GM18868 (cell line): ENCODE results near the gene ZNF438.

Experiments used
- ATAC-seq: cut with Tn5 transposase; IDR thresholded peaks from one replicate; pipeline ENCODE4 v1.9.1; 2021; ENCODE audit warnings: mild to moderate bottlenecking, moderate library complexity; ENCODE audit not compliant: unreplicated experiment

Gene ZNF438

GRCh38 chr10:31017534-31018355 lies 13.9 kb downstream of the ZNF438 start:
- no peak for ATAC-seq

- ATAC-seq, result no peak
Observed at GRCh38 chr10:31014161-31014875, 17.3 kb downstream of the ZNF438 start.

DNA sequence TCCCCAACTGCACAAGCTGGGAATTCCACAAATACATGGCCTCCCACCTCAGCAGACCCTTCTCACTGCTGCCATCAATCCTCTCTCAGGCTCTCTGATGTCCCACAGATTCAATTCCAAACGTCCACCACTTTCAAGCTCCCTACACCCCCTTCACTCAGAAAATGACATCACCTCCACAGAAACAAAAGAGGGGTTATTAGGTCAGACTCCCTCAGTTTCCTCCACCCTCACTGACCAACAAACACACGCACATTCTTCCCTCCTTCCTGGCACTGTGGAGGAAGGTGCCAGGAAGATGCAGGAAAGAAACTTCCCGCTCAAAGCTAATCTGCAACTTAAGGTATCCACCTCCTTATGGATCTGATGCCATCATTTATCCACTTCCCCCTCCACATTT lies 18.3 kb downstream of the ZNF438 start:
- ATAC-seq, result no peak

DNA sequence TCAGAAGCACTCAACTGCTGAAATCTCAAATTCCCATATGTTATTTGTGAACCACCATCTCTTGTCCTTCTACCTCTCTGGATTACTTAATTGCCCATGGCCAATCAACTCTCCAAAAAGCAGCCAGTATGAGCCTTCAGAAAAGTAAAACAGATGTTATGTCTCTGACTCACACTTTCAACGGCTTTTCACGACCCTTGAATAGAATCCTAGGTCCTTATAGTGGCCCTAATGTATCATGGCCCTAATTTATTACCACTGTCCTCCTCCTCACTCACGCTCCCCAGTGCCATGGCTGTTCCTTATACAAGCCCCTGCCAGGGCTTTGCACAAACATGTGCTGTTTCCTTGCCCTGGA lies 20.0 kb downstream of the ZNF438 start:
- no peak for ATAC-seq

DNA sequence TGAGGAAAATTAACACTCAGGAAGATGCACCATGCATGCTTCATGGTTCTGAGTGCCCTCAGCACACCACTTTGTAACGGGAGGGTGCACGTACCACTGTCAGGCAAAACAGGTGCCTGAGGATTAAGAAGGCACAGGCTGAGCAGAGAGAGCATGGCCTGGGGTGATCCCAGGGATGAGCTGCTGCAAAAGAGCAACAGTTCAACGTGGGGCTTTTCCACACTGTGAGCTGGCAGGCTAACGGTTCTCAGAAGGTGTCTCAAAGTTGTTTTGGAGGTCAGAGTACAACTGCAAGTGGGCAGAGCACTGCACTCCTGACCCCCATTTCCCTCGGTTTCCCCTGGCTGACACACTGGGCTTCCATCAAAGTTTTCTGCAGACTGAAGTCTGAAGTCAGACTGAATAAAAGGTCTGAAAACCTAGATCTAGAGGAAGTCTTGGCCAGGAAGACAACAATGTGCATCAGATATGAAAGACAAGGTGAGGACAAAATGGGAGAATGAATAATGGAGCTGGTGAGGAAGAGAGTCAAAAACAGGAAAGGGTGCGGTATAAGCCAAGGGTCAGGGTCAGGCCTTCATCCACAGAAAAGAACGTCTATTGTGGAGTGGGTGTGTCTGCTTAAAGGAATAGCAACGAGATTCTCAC lies 20.5 kb downstream of the ZNF438 start:
- ATAC-seq, result no peak

GRCh38 chr10:31010062-31010461 lies 21.6 kb downstream of the ZNF438 start:
- ATAC-seq, result no peak

DNA sequence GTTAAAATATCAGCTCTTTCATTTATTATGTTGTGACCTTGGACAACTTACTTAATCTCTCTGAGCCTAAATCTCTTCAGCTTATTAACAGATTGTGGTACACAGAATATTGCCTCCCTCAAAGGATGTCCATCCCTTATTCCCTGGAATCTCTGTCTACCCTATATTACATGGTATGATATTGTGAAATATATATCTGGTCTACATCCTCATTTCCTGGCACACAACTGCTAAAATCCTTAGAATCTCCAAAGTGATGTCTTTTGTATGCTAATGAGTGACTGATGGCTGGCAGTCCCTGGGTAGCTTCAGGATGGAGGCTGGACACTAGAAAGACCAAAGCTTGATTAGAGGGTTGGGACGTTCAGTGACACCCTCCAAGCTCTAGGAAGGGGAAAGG lies 25.8 kb downstream of the ZNF438 start:
- ATAC-seq, result no peak

DNA sequence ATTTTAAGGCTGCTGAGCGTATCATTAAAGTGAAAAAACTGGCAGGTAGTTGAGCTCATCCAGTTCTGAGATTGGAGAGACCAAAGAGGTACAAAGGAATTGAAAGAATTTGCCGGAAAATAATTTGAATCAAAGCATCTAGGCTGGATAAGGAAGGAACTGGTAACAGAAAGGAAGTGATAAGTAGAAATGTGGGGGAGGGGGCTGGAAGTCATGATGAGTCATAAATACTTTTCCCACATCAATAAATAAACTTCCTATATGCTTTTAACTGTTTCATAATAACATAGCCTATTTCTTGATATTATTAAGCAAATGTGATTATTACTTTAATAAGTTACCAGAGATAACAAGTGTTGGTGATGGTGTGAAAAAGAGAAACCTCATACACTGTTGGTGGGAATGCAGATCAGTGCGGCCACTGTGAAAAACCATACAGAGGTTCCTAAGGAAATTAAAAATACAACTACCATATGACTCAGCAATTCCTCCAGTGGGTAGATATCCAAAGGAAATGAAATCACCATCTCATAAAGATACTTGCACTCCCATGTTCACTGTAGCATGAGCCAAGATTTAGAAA lies 27.0 kb downstream of the ZNF438 start:
- no peak for ATAC-seq

DNA sequence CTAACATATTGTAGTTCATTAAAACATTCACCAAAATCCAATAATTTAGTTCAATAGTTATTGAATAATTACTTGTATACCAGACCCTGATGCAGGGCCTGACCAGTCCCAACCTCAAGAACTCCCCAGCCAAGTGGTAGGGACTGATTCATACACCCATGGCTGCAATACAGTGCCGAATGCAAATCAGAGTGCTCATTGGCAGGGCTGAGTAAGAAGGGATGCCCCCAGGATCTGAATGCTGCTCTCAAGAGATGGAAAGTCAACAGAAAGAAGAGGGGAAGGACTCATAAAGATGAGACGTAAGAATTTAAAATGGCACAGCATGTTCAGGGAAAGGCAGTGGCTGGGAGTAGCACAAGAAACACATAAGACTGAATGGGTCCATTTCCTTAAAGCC lies 29.9 kb downstream of the ZNF438 start:
- no peak for ATAC-seq

DNA sequence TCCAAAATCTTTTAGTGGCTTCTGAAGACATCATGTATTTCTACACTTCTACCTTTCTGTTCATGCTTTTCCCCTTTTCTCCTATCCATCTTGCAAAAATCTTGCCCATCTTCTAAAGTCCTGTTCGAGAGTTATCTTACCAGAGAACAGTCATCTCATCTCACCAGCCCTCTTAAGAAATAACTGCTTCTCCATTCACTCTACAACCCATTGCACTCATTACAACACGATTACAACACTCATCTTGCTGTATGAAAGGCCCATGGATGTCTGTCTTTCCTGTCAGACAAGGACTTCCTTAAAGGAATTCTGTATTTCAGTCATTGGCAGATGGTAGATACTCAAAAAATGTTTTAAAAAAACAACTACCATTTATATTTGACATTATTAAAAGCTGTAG lies 30.8 kb downstream of the ZNF438 start:
- ATAC-seq, result no peak

DNA sequence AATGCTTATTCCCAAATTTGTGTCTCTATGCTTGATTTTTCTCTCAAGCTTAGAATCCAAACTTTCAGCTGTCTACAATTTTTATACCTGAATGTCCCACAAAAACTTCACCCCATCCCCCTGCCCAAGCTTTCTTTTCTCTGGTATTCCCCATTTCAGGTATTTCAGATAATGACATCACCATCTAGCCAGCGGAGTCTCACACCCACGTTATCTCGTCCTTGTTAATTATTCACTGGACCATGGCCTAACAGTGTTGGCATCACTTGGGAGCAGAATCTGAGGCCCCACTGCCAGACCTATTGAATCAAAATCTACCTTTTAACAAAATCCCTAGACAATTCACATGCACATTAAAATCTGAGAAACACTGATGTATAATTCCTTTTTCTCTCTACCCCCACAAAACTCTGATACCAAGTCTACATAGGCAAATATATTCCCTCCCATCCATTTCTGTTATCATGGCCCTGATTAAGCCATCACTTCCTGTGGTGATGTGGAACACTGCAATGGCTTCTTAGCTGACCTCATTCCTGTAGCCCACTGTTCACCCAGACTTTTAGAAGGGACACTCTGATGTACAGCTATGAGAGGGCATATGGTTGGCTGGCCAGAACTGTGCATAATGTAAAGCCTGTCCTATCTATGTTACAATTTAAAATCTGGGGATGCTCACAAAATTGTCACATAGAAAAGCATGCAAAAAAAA lies 31.4 kb downstream of the ZNF438 start:
- ATAC-seq, result no peak

- no peak for ATAC-seq
Observed at GRCh38 chr10:30999070-30999712, 32.5 kb downstream of the ZNF438 start.

DNA sequence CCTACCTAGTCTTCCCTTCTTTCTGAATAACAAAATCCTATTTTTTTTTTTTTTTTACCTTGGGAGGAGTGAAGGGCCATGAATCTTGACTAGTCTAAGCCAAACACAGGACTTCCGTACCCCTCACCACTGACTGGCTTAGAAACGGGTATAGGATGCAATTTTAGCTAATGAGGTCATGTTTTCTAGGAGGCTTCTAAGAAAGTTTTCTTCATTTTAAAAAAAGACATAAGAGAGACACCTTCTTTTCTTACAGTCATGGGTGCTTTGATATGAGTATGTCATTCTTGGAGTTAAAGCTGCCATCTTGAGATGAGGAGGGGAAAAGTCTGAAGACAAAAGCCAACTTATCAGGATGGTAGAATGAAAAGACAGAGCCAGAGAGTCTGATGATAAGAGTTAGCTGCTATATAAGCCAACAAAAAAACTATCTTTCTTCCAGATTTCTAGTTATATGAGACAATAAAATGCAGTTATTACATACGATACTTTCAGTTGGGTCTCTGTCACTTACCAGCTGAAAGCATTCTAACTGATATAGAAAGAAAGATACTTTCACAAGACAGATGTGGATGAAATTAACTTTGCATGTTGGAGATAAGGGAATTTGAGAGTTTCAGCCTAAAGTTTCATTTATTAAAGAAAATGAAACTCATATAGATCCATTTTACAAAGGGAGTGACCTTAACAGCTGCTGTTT lies 34.0 kb downstream of the ZNF438 start:
- no peak for ATAC-seq

DNA sequence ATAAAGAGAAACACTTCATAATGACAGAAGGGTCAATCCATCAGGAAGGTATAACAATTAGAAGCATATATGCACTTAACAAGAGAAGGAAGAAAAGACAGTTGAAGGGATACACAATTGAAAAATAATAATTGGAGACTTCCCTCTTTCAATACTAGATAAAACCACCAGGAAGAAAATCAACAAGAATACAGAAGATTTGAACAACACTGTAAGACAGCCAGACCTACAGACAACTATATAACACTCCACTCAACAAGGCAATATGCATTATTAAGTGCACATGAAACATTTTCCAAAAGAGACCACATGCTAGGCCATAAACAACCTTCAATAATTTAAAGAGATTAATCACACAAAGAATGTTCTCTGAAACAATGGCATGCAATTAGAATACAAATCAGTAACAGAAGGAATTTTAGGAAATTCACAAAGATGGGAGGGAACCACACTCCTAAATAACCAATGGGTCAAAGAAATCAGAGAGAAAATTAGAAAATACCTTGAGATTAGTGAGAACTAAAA lies 35.1 kb downstream of the ZNF438 start:
- no peak for ATAC-seq

- ATAC-seq, result no peak
Observed at GRCh38 chr10:30995081-30995770, 36.4 kb downstream of the ZNF438 start.

- ATAC-seq, result no peak
Observed at GRCh38 chr10:30993155-30993554, 38.5 kb downstream of the ZNF438 start.

DNA sequence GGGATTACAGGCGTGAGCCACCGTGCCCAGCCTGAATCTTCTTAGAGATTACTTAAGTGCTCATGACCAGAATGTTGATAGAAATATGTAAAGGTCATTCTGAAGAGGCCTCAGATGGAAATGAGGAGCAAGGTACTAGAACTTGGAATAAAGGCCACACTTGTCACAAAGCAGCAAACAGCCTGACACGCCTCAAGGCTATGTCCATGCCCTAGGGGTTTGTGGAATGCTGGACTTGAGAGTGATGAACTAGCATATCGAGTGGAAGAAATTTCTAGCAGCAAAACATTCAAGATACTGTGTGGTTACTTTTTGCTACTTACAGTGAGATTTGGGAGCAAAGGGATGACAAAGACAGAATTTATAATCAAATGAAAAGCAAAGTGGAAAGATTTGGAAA lies 39.0 kb downstream of the ZNF438 start:
- no peak for ATAC-seq

GRCh38 chr10:30991647-30992011 lies 40.0 kb downstream of the ZNF438 start:
- no peak for ATAC-seq

DNA sequence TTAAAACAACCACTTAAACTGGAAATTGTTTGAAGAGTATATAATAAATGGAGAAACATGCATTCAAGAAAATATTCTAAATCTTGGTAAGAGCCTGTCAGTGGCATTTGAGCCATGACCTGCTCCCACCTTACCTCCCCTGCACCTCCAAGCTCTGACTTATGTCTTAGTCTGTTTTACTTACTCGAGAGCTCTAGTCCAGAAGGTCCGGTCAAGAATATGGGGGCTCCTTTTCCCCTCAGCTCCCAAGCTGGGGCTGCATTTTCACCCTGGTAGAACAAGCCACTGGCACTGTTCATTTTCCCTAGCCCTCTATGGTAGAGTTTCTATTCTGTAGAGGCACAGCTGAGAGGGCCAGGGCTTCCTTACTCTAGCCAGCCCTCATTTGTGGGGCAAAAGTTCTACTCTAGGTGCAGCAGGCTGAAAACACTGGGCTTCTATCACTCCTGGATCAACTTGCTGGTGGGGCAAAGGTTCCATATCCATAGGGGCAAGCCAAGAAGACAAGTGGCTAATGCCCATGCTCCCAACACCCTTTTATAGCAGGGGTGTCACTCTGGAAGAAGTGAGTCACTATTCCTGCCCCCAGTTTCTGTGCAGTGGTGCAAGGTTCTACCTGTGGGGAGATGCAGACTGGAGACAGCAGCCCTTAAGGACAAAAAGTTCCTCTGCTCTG lies 40.6 kb downstream of the ZNF438 start:
- ATAC-seq, result no peak
